AG09319 (cell line): ENCODE measurements around the gene BCAS1.

ENCODE experiments used
- DNase-seq: peaks from one replicate; pipeline ENCODE4 v3.0.0-alpha.2; 2010; ENCODE audit warnings: low read depth; ENCODE audit errors: extremely low read depth
- CTCF ChIP-seq: IDR thresholded peaks from 2 replicates; pipeline ENCODE4 v1.5.1; 2011; ENCODE audit warnings: low read depth, mild to moderate bottlenecking, inconsistent platforms, low read length, moderate library complexity

The BCAS1 gene

GRCh38 chr20:53962388-53962787 is 108.0 kb downstream of the BCAS1 start:
- no peak for TF ChIP-seq CTCF

GRCh38 chr20:53961527-53961926 is 108.9 kb downstream of the BCAS1 start:
- no peak for TF ChIP-seq CTCF
- DNase-seq, result no peak

More at GRCh38 chr20:53962388-53962787, 108.0 kb downstream of the BCAS1 start:
- DNase-seq, result no peak

- TF ChIP-seq CTCF, result no peak
- DNase-seq, result no peak
Measured at GRCh38 chr20:53960579-53961272, 109.7 kb downstream of the BCAS1 start.

- TF ChIP-seq CTCF, result no peak
- no peak for DNase-seq
Measured at GRCh38 chr20:53959911-53960578, 110.3 kb downstream of the BCAS1 start.

GRCh38 chr20:53958260-53958659 is 112.1 kb downstream of the BCAS1 start:
- no peak for DNase-seq
- TF ChIP-seq CTCF, result no peak

- no peak for DNase-seq
Measured at GRCh38 chr20:53957451-53958172, 112.8 kb downstream of the BCAS1 start.

More at GRCh38 chr20:53957451-53958172, 112.8 kb downstream of the BCAS1 start:
- TF ChIP-seq CTCF, result peak; percentile 19
